ENCODE results near the gene ADD1. TPM values are rescaled to one million over a fixed set of nuclear protein-coding genes. Genes with fewer than 3 reads are reported as not detected.

ADD1 gene
- total RNA-seq, 1 experiment from 2014 or later: 181 TPM

DNA sequence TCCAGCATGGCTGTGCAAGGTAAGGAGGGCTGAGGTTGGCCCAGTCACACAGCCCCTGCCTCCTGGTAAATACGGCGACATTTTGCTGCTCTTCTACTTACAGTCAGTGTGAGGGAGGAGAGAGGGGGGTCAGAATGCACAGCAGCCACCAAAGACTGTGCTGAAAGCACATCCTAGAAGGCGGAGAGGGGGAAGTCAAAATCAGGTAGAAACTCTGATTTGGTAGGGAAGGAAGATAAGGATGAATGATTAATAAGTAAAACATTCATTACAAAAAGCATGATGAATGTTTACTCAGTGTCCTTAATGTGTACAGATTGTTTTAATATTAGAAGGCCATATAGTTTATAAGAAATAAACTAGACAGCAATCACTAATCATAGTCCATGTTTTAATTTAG, 57.5 kb downstream of the ADD1 start:
- Histone ChIP-seq H4K20me1 (ENCODE audit: insufficient read depth) (no peaks in the 10 kb centered on the region), H2AFZ (no peak overlapping the region), H3K9me3 (ENCODE audit: insufficient read depth, low read depth) (no peaks in the 10 kb centered on the region), H3K79me2 (ENCODE audit: low read depth) (no peaks in the 10 kb centered on the region), H3K4me2 (no peak overlapping the region), H3K27me3 (ENCODE audit: insufficient read depth, low read depth) (no peaks in the 10 kb centered on the region), H3K9me2 (ENCODE audit: insufficient read depth) (no peaks in the 10 kb centered on the region), H3K27ac (no peak overlapping the region), H3K36me3 (ENCODE audit: low read depth) (no peaks in the 10 kb centered on the region; the same call in 1 of the 2 replicates), H3K4me3 (no peak overlapping the region), H3F3A (ENCODE audit: insufficient read depth, low read depth) (no peaks in the 10 kb centered on the region), H3K4me1 (replicated peaks; ENCODE audit: insufficient read depth) (no peaks in the 10 kb centered on the region)
- ChIA-PET CTCF (no interaction called here), POLR2A (ENCODE audit: unreplicated experiment) (no interaction called here)
- DNase-seq: no peak
- no peak for TF ChIP-seq EZH2 (IDR thresholded peaks at IDR 0.05; ENCODE audit: low read depth)
- TF ChIP-seq, protein P1, sequence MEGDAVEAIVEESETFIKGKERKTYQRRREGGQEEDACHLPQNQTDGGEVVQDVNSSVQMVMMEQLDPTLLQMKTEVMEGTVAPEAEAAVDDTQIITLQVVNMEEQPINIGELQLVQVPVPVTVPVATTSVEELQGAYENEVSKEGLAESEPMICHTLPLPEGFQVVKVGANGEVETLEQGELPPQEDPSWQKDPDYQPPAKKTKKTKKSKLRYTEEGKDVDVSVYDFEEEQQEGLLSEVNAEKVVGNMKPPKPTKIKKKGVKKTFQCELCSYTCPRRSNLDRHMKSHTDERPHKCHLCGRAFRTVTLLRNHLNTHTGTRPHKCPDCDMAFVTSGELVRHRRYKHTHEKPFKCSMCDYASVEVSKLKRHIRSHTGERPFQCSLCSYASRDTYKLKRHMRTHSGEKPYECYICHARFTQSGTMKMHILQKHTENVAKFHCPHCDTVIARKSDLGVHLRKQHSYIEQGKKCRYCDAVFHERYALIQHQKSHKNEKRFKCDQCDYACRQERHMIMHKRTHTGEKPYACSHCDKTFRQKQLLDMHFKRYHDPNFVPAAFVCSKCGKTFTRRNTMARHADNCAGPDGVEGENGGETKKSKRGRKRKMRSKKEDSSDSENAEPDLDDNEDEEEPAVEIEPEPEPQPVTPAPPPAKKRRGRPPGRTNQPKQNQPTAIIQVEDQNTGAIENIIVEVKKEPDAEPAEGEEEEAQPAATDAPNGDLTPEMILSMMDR (conservative IDR thresholded peaks at IDR 0.05): no peak
- intact Hi-C loops (cut with micrococcal nuclease; ENCODE audit: unreplicated experiment): no loop called here
- no TSS peak for BruUV-seq (replicated peaks)

DNA sequence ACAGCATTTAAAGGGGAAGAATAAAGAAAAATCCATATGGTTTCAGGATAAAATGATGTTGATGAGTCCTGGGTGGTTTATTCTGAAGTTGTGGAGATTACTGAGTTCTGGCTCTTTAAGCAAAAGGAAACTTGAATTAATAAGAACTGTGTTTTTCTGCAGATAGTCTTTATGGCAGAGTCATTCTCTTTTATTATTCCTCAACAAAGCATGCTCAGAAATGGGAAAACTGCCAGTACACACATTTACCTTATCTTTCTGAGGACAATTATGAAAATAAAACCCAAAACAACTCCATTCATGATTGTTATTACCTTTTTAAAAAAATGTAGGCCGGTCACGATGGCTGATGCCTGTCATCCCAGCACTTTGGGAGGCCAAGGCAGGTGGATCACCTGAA, 58.5 kb downstream of the ADD1 start:
- Histone ChIP-seq H3K4me1 (replicated peaks; ENCODE audit: insufficient read depth) (no peaks in the 10 kb centered on the region), H3F3A (ENCODE audit: insufficient read depth, low read depth) (no peaks in the 10 kb centered on the region), H3K36me3 (ENCODE audit: low read depth) (no peaks in the 10 kb centered on the region; the same call in 1 of the 2 replicates), H3K4me3 (no peak overlapping the region), H2AFZ (no peak overlapping the region), H3K79me2 (ENCODE audit: low read depth) (no peaks in the 10 kb centered on the region), H3K9me2 (ENCODE audit: insufficient read depth) (no peaks in the 10 kb centered on the region), H3K27ac (no peak overlapping the region), H3K4me2 (no peak overlapping the region), H3K27me3 (ENCODE audit: insufficient read depth, low read depth) (no peaks in the 10 kb centered on the region), H3K9me3 (ENCODE audit: insufficient read depth, low read depth) (no peaks in the 10 kb centered on the region), H4K20me1 (ENCODE audit: insufficient read depth) (no peaks in the 10 kb centered on the region)
- intact Hi-C loops (cut with micrococcal nuclease; ENCODE audit: unreplicated experiment): no loop called here
- ChIA-PET POLR2A (ENCODE audit: unreplicated experiment) (no interaction called here), CTCF (no interaction called here)
- no peak for DNase-seq
- TF ChIP-seq, protein P1 (conservative IDR thresholded peaks at IDR 0.05): no peak
- TF ChIP-seq EZH2 (IDR thresholded peaks at IDR 0.05; ENCODE audit: low read depth): no peak
- BruUV-seq (replicated peaks): no TSS peak

DNA sequence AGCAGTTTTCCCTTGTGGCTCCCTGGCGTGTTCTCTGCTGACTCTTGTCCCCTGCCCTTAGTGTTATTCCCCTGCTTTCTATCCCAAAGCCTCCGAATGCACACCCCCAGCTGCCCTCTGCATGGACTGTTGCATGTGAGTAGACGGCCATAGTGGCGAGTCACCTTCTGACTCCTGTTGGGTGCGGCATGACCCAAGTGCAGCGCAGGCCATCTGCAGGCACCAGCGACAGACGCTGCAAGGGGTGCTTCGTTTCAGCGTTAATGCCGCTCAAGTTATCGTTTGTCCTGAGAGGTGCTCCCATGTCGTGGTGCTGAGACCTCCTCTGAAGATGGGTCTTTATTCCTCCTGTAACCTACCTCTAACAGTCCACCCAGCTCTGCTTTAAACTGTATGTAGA, 61.9 kb downstream of the ADD1 start:
- CTCF ChIA-PET: no interaction called here
- BruUV-seq (replicated peaks): no TSS peak
- intact Hi-C loops (cut with micrococcal nuclease; ENCODE audit: unreplicated experiment): no loop called here

More for the DNA sequence above, 61.9 kb downstream of the ADD1 start:
- Histone ChIP-seq H3K4me3 (no peak overlapping the region), H2AFZ (no peak overlapping the region), H3K9me3 (ENCODE audit: insufficient read depth, low read depth) (no peaks in the 10 kb centered on the region), H3K27me3 (ENCODE audit: insufficient read depth, low read depth) (no peaks in the 10 kb centered on the region), H3K27ac (no peak overlapping the region), H3F3A (ENCODE audit: insufficient read depth, low read depth) (no peaks in the 10 kb centered on the region), H3K4me1 (replicated peaks; ENCODE audit: insufficient read depth) (no peaks in the 10 kb centered on the region), H3K79me2 (ENCODE audit: low read depth) (no peaks in the 10 kb centered on the region), H3K9me2 (ENCODE audit: insufficient read depth) (no peaks in the 10 kb centered on the region), H3K4me2 (no peak overlapping the region), H3K36me3 (ENCODE audit: low read depth) (no peaks in the 10 kb centered on the region), H4K20me1 (ENCODE audit: insufficient read depth) (no peaks in the 10 kb centered on the region)
- no peak for DNase-seq
- TF ChIP-seq, protein P1 (conservative IDR thresholded peaks at IDR 0.05): no peak
- POLR2A ChIA-PET (ENCODE audit: unreplicated experiment): no interaction called here
